SK-N-SH (cell line): ENCODE measurements around the gene PBX4. TPM values are rescaled to one million over a fixed set of nuclear protein-coding genes. Genes with fewer than 3 reads are reported as not detected.

Experiments
- CTCF ChIA-PET: fragments of 300-600, 350-600 bp; formaldehyde crosslinking; extraction: SDS; loops from one replicate; lab custom pipeline; 2021; lab: Yijun Ruan, JAX
- POLR2A ChIA-PET: fragments of 350-600 bp; sonication (Branson Sonifier 250); formaldehyde crosslinking; extraction: SDS; loops from one replicate; lab custom pipeline; 2020; ENCODE audit warnings: antibody characterized with exemption, inconsistent platforms; lab: Yijun Ruan, JAX
- DNase-seq: peaks from one replicate; pipeline ENCODE4 v3.0.0; 2012
- H2AFZ ChIP-seq: fragments of 200-600 bp; sonication (generic); 2 replicates; pipeline ENCODE4 v1.8.1; 2016; ENCODE audit warnings: antibody characterized with exemption, mild to moderate bottlenecking, low read depth
- H3F3A ChIP-seq: fragments of 200-600 bp; sonication (generic); replicated peaks from 2 replicates; pipeline ENCODE3; 2016; ENCODE audit warnings: antibody characterized with exemption, mild to moderate bottlenecking; ENCODE audit not compliant: insufficient read depth
- H3K27ac ChIP-seq, 2 experiments: fragments of 200-500 bp in 1 of 2; fragments of 200-600 bp in 1 of 2; sonication (Bioruptor generic) in 1 of 2; sonication (generic), shearing (Covaris generic) in 1 of 2; 2 replicates each; pipeline versions ENCODE4 v1.5.1 to v1.6.1; 2014 to 2016; ENCODE audit warnings: low read depth in 2 of 2, inconsistent platforms in 1 of 2, low read length in 1 of 2, mild to moderate bottlenecking in 1 of 2, mixed read lengths in 1 of 2
- H3K27me3 ChIP-seq: fragments of 200-600 bp; sonication (generic), shearing (Covaris generic); 2 replicates; pipeline ENCODE4 v1.6.1; 2016; ENCODE audit warnings: mixed run types; ENCODE audit not compliant: insufficient read depth
- H3K36me3 ChIP-seq, 2 experiments: fragments of 200-500 bp in 1 of 2; fragments of 200-600 bp in 1 of 2; sonication (Bioruptor generic) in 1 of 2; sonication (generic) in 1 of 2; replicated peaks in 1 of 2; 2 replicates each; pipeline versions ENCODE3 to v1.5.1; 2014 to 2016; ENCODE audit warnings: low read length in 1 of 2, mild to moderate bottlenecking in 1 of 2; ENCODE audit not compliant: insufficient read depth in 2 of 2, control insufficient read depth in 1 of 2
- H3K4me1 ChIP-seq, 2 experiments: fragments of 200-500 bp in 1 of 2; fragments of 200-600 bp in 1 of 2; sonication (Bioruptor generic) in 1 of 2; sonication (generic), shearing (Covaris generic) in 1 of 2; 2 replicates each; pipeline versions ENCODE4 v1.5.1 to v1.6.1; 2014 to 2016; ENCODE audit warnings: low read depth in 1 of 2, low read length in 1 of 2, mixed run types in 1 of 2; ENCODE audit not compliant: insufficient read depth in 2 of 2, control insufficient read depth in 1 of 2
- H3K4me2 ChIP-seq: fragments of 200-600 bp; sonication (generic), shearing (Covaris generic); 2 replicates; pipeline ENCODE4 v1.6.1; 2017; ENCODE audit warnings: mixed run types
- H3K4me3 ChIP-seq, 2 experiments: fragments of 200-500 bp in 1 of 2; fragments of 200-600 bp in 1 of 2; sonication (Bioruptor generic) in 1 of 2; sonication (generic), shearing (Covaris generic) in 1 of 2; 2 replicates each; pipeline versions ENCODE4 v1.5.1 to v1.8.1; 2014 to 2016; ENCODE audit warnings: low read depth in 2 of 2, inconsistent platforms in 1 of 2, low read length in 1 of 2, mild to moderate bottlenecking in 1 of 2, mixed read lengths in 1 of 2, moderate library complexity in 1 of 2
- H3K79me2 ChIP-seq: fragments of 200-600 bp; sonication (generic); 2 replicates; pipeline ENCODE4 v1.8.1; 2017; ENCODE audit warnings: mild to moderate bottlenecking; ENCODE audit not compliant: insufficient read depth
- H3K9ac ChIP-seq: fragments of 200-600 bp; sonication (generic); 2 replicates; pipeline ENCODE4 v1.6.1; 2017; ENCODE audit warnings: mixed run types
- H3K9me2 ChIP-seq: fragments of 200-600 bp; sonication (generic); 2 replicates; pipeline ENCODE4 v1.6.1; 2017; ENCODE audit warnings: mixed run types
- H3K9me3 ChIP-seq: fragments of 200-600 bp; sonication (generic); 2 replicates; pipeline ENCODE4 v1.6.1; 2017; ENCODE audit warnings: mixed run types, mild to moderate bottlenecking, moderate library complexity
- H4K20me1 ChIP-seq: fragments of 200-600 bp; sonication (generic); 2 replicates; pipeline ENCODE4 v1.6.1; 2017; ENCODE audit warnings: mild to moderate bottlenecking, mixed run types; ENCODE audit not compliant: insufficient read depth
- ELF1 ChIP-seq: IDR thresholded peaks from 2 replicates; pipeline ENCODE4 v1.4.0; 2012
- EZH2phosphoT487 ChIP-seq: fragments of 200-600 bp; sonication (generic); IDR thresholded peaks from 2 replicates; pipeline ENCODE4 v1.6.1; 2017; ENCODE audit warnings: low read depth, mixed run types, mild to moderate bottlenecking, antibody characterized with exemption, moderate library complexity, borderline replicate concordance
- FOSL2 ChIP-seq: IDR thresholded peaks from 2 replicates; pipeline ENCODE4 v1.4.0; 2012; ENCODE audit warnings: low read depth, mild to moderate bottlenecking, moderate library complexity, borderline replicate concordance
- FOXM1 ChIP-seq: IDR thresholded peaks from 2 replicates; pipeline ENCODE4 v1.4.0; 2012; ENCODE audit warnings: low read depth, mild to moderate bottlenecking
- GABPA ChIP-seq: IDR thresholded peaks from 2 replicates; pipeline ENCODE4 v1.4.0; 2012; ENCODE audit warnings: low read depth, mild to moderate bottlenecking
- GATA2 ChIP-seq: sonication (generic); formaldehyde crosslinking; IDR thresholded peaks from 2 replicates; pipeline ENCODE4 v1.5.0; 2020; ENCODE audit warnings: mild to moderate bottlenecking, missing genetic modification reagents
- JUND ChIP-seq: IDR thresholded peaks from 2 replicates; pipeline ENCODE4 v1.4.0; 2012
- MAX ChIP-seq: IDR thresholded peaks from 2 replicates; pipeline ENCODE4 v1.4.0; 2012; ENCODE audit warnings: low read depth
- RAD21 ChIP-seq: IDR thresholded peaks from 2 replicates; pipeline ENCODE4 v1.6.1; 2012; ENCODE audit warnings: mild to moderate bottlenecking, low read length
- RXRA ChIP-seq: IDR thresholded peaks from 2 replicates; pipeline ENCODE4 v1.4.0; 2012; ENCODE audit warnings: low read depth, mild to moderate bottlenecking, borderline replicate concordance
- SIN3A ChIP-seq: IDR thresholded peaks from 2 replicates; pipeline ENCODE4 v1.6.1; 2012; ENCODE audit warnings: low read depth, mild to moderate bottlenecking, low read length, moderate library complexity, borderline replicate concordance
- SMC3 ChIP-seq: IDR thresholded peaks from 2 replicates; pipeline ENCODE4 v1.6.1; 2012; ENCODE audit warnings: low read depth, low read length, improper control_type of control experiment
- TAF1 ChIP-seq: IDR thresholded peaks from 2 replicates; pipeline ENCODE4 v1.6.1; 2012; ENCODE audit warnings: low read depth, mild to moderate bottlenecking, low read length, moderate library complexity, borderline replicate concordance
- TCF12 ChIP-seq: IDR thresholded peaks from 2 replicates; pipeline ENCODE4 v1.4.0; 2012
- ZBTB33 ChIP-seq: IDR thresholded peaks from 2 replicates; pipeline ENCODE4 v1.4.0; 2012; ENCODE audit warnings: low read depth, borderline replicate concordance
- WGBS: methylation state at CpG from one replicate; pipeline ENCODE4 v1.1.6; 2017; ENCODE audit warnings: low lambda C conversion rate; 5-methylcytosine and 5-hydroxymethylcytosine counted together
- polyA plus RNA-seq, 3 experiments: library from polyadenylated mRNA; depleted of rRNA; stranded (reverse); fragments of >200 nt; gene quantifications; 2 replicates each; pipeline ENCODE4 v1.2.3, GENCODE V29; 2012

PBX4 gene
- polyA plus RNA-seq, 1 of the 3 experiments (the other 2 are of a cell fraction): 6.4 TPM

GRCh38 chr19:19636573-19637185, 18.2 kb upstream of the PBX4 start:
- H3K4me1 ChIP-seq: no peaks in the 10 kb centered on the region; a peak in 1 of 4 replicates
- no peak overlapping the region for H2AFZ ChIP-seq
- no peaks in the 10 kb centered on the region for H3F3A ChIP-seq
- H3K4me2 ChIP-seq: no peak overlapping the region
- no peaks in the 10 kb centered on the region for H3K27me3 ChIP-seq
- no peaks in the 10 kb centered on the region for H3K79me2 ChIP-seq
- H3K9me2 ChIP-seq: no peaks in the 10 kb centered on the region
- no peaks in the 10 kb centered on the region for H4K20me1 ChIP-seq
- no CpG with 5 or more reads among the region's 9 CpGs for WGBS
- no peak for DNase-seq
- H3K4me3 ChIP-seq: no peak overlapping the region
- H3K9ac ChIP-seq: no peak overlapping the region
- no peaks in the 10 kb centered on the region for H3K9me3 ChIP-seq
- no peak overlapping the region for H3K27ac ChIP-seq
- CTCF ChIA-PET: interaction anchor here (3.7 to 13.3 kb wide), 2 partner anchors 8 to 105 kb away, joined by 18 to 175 read pairs; partner anchors contain the start of genes GMIP and YJEFN3
- peaks cover 7 to 17% of the 10 kb centered on the region in 2 experiments for H3K36me3 ChIP-seq
- TF ChIP-seq GABPA (no peak), SIN3A (no peak)
- POLR2A ChIA-PET: no interaction called here

GRCh38 chr19:19635313-19635702, 16.8 kb upstream of the PBX4 start:
- CTCF ChIA-PET: interaction anchor here (1.8 to 13.3 kb wide), 3 partner anchors 9 to 104 kb away, joined by 4 to 175 read pairs (median 18); partner anchors contain the start of genes GMIP and YJEFN3
- no peak for TF ChIP-seq TCF12
- no peak for TF ChIP-seq RAD21
- no peak for TF ChIP-seq GATA2 (CRISPR knock-in tag)
- no peak for TF ChIP-seq MAX
- TF ChIP-seq RXRA: no peak
- TF ChIP-seq TAF1: no peak
- TF ChIP-seq FOXM1: no peak
- TF ChIP-seq ELF1: no peak
- TF ChIP-seq JUND: no peak
- no peak for TF ChIP-seq ZBTB33
- TF ChIP-seq FOSL2: no peak
- no peak for TF ChIP-seq SMC3
- TF ChIP-seq EZH2phosphoT487: no peak
- TF ChIP-seq, all 33 proteins: peak for 0
- peaks cover 7 to 17% of the 10 kb centered on the region in 2 experiments for H3K36me3 ChIP-seq

More at GRCh38 chr19:19635313-19635702, 16.8 kb upstream of the PBX4 start:
- Histone ChIP-seq H3F3A (no peaks in the 10 kb centered on the region), H3K9me2 (no peaks in the 10 kb centered on the region), H3K9me3 (no peaks in the 10 kb centered on the region), H3K79me2 (no peaks in the 10 kb centered on the region), H3K9ac (no peak overlapping the region), H3K4me1 (no peaks in the 10 kb centered on the region), H3K27me3 (no peaks in the 10 kb centered on the region), H3K27ac (no peak overlapping the region), H3K4me3 (no peak overlapping the region), H3K4me2 (no peak overlapping the region), H4K20me1 (no peaks in the 10 kb centered on the region), H2AFZ (no peak overlapping the region)
- DNase-seq: no peak
- POLR2A ChIA-PET: no interaction called here
- WGBS: 93% methylated on average over 11 of the region's 14 CpGs
